ENCODE measurements around the gene TEX35.

DNA sequence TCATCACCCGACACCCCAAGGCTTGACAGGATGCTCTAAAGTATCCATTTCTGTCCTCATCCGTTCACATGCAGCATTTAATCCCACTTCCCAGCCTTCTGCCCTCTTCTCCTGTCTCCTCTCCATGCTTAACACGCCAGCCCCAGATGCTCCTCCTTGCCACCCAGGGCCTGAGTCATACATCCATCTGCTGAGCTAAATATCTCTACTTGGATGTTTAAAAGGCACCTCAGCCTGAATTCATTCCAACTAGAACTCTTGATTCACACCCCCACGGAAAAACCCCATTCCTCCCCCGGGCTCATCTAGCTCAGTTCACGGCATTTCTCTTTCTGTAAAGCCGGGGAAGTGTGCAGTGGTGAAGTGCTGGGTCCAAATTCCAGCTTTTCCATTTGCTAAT, 27.7 kb downstream of the TEX35 start:
- TF ChIP-seq, protein P1, sequence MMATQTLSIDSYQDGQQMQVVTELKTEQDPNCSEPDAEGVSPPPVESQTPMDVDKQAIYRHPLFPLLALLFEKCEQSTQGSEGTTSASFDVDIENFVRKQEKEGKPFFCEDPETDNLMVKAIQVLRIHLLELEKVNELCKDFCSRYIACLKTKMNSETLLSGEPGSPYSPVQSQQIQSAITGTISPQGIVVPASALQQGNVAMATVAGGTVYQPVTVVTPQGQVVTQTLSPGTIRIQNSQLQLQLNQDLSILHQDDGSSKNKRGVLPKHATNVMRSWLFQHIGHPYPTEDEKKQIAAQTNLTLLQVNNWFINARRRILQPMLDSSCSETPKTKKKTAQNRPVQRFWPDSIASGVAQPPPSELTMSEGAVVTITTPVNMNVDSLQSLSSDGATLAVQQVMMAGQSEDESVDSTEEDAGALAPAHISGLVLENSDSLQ (IDR thresholded peaks at IDR 0.05) = no peak
- TF ChIP-seq ZNF384 (IDR thresholded peaks at IDR 0.05) (no peak), L3MBTL2 (conservative IDR thresholded peaks at IDR 0.05) (no peak), SUZ12 (IDR thresholded peaks at IDR 0.05) (no peak), BHLHE40 (IDR thresholded peaks at IDR 0.05; ENCODE audit: borderline replicate concordance) (no peak)
